ENCODE data around the gene QRICH1.

QRICH1 gene

DNA sequence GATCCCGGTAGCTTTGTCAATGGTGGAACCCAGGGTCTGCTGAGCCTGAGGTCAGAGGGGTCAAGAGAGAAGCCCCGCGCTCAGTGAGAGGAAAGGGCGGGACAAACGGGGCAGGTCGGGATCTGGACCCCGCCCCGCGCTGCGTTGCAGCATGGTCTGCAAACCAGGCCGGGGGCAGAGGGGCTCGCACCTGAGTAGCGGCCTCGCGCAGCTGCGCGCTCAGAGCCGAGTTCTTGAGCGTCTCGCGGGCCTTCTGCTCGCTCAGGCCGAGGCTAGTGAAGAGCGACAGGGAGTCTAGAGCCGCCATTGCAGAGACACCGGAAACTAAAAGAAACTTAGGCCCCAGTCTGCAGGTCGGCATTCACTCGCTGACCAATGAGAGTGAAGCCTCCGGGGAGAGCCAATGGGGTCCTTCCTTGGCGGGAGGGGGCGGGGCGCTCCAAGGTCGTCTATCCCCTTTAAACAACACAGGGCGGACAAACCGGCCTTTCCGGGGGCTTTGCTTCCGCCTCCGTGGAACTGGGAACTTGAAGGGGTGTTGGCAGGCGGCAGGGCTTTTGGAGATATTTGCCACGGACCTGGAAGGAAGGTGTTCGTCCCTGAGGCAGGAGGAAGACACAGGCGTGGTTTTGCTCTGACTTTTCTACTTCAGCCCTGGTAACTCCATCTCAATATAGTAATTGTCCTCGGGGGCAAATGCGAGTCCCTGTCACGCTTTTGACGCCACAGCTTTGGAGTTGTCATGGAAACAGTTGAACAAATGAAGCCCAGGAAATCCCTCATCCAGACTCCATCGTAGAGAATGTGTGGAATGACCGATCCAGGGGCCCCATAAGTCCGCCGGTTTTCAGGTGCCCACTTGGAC is 10.8 kb upstream of the QRICH1 start, which contains the start of gene QARS1:
QARS1 (minus strand) TSS at position 331 of the 865 bp plus-strand sequence; CDS start at position 307, 24 bp downstream.
- H3K4me3 ChIP-seq (replicated peaks in 1 of 2; ENCODE audit: low read depth in 2 of 2, low read length in 2 of 2) = peak within 1 kb of the TSS; percentile 85 to 93
- peak; percentile 91 to 94 for DNase-seq (ENCODE audit: low read depth in 2 of 2)
- TF ChIP-seq, protein P1, sequence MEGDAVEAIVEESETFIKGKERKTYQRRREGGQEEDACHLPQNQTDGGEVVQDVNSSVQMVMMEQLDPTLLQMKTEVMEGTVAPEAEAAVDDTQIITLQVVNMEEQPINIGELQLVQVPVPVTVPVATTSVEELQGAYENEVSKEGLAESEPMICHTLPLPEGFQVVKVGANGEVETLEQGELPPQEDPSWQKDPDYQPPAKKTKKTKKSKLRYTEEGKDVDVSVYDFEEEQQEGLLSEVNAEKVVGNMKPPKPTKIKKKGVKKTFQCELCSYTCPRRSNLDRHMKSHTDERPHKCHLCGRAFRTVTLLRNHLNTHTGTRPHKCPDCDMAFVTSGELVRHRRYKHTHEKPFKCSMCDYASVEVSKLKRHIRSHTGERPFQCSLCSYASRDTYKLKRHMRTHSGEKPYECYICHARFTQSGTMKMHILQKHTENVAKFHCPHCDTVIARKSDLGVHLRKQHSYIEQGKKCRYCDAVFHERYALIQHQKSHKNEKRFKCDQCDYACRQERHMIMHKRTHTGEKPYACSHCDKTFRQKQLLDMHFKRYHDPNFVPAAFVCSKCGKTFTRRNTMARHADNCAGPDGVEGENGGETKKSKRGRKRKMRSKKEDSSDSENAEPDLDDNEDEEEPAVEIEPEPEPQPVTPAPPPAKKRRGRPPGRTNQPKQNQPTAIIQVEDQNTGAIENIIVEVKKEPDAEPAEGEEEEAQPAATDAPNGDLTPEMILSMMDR (IDR thresholded peaks at IDR 0.05; ENCODE audit: low read depth, low read length) = no peak

DNA sequence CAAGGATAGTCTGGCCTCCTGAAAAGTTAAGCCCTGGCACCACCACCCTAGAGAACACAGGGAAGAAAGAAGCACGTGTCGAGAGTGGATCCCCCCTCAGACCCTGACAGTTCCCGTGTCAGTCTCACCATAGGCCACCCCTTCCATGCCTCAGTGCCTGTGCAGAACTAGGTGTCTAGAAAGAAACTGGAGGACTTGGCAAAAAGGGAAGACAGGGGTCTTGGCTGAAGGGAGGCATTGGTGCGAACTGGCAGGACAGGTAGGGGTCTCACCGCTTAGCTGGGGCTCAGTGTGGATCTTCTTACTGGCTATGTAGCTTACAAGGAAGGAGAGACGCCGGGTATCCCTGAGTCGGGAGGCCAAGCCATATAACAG is 10.2 kb upstream of the QRICH1 start:
- no peak for DNase-seq (ENCODE audit: low read depth in 2 of 2)
- TF ChIP-seq, protein P1 (IDR thresholded peaks at IDR 0.05; ENCODE audit: low read depth, low read length) = no peak
- H3K4me3 ChIP-seq (replicated peaks in 1 of 2; ENCODE audit: low read depth in 2 of 2, low read length in 2 of 2) = peak overlapping the region; percentile 85 to 93

DNA sequence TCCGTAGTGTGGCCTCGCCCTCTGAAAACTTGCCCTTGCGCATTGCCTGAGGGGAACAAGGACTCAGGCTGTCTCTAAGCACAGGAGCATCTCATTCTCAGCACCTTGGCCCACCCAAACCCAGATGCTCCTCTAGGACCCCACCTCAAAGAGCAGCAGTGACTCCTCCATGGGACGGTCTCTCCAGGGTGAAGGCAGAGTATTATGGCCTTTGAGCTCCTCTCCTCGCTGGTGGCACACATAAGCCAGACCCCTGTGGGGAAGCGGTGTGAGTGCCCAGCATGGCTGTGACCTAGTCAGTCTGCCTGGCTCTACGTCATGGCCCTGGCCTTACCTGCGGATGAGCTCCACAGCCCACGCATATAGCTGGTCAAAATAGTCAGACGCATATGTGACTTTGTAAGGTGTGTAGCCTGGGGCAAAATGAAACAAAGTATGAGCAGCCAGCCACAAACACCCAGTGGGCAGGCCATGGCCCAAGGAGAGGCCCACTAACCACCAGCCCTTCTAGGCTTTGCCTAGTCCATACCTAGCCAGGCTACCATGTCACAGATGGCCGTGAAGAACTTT is 6.3 kb upstream of the QRICH1 start:
- DNase-seq (ENCODE audit: low read depth in 2 of 2) = no peak
- no peak overlapping the region for H3K4me3 ChIP-seq (replicated peaks in 1 of 2; ENCODE audit: low read depth in 2 of 2, low read length in 2 of 2)
- TF ChIP-seq, protein P1 (IDR thresholded peaks at IDR 0.05; ENCODE audit: low read depth, low read length) = no peak

DNA sequence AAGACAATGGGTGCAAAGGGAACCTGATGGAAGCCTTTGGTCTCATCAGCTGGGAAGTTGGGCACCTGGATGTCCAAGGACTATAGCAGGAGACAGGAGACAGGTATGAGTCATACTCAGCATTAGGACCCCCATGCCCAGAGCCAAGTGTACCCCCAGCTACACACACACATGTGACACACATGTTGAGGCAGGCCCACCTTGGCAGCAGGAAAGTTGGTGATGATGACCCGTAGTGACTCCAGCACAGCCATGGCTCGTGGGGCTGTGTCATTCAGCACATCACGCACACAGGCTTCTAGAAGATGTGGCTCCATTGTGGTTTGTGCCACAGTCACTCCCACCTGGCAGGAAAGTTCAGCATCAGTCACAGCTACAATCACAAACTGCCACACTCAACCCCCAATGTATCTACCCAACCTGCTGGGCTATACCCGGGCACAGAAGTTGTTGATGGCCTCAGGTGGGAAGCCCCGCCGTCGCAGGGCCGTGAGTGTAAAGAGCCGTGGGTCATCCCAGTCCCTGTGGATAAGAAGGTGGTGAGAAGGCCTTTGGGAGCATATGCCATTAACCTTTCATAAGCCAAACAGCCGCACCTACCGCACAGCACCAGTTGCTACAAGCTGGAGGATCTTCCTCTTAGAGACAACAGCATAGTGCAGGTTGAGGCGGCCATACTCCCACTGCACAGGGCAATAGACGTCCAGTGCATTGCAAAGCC is 5.2 kb upstream of the QRICH1 start:
- TF ChIP-seq, protein P1 (IDR thresholded peaks at IDR 0.05; ENCODE audit: low read depth, low read length) = no peak
- DNase-seq (ENCODE audit: low read depth in 2 of 2) = no peak
- H3K4me3 ChIP-seq (replicated peaks in 1 of 2; ENCODE audit: low read depth in 2 of 2, low read length in 2 of 2) = no peak overlapping the region

DNA sequence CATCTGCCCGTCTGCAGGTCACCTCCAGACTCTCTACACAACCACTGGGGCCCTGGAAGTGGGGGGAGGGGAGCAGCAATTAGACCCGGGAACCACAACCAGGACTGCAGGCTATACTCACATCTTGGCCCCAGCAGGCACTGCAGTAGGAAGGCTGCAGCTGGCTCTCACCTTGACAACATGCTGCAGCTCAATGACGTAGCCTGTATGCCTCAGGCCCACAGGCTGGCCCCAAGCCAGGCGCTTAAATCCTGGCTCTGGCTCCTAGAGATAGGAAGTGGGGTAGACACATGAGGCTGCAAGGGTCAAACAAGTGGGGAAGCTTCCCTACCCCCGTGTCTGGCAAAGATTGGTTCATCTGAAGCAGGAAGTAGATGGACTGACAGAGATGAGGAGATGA is 4.6 kb upstream of the QRICH1 start:
- no peak overlapping the region for H3K4me3 ChIP-seq (replicated peaks in 1 of 2; ENCODE audit: low read depth in 2 of 2, low read length in 2 of 2)
- TF ChIP-seq, protein P1 (IDR thresholded peaks at IDR 0.05; ENCODE audit: low read depth, low read length) = no peak
- DNase-seq (ENCODE audit: low read depth in 2 of 2) = no peak

DNA sequence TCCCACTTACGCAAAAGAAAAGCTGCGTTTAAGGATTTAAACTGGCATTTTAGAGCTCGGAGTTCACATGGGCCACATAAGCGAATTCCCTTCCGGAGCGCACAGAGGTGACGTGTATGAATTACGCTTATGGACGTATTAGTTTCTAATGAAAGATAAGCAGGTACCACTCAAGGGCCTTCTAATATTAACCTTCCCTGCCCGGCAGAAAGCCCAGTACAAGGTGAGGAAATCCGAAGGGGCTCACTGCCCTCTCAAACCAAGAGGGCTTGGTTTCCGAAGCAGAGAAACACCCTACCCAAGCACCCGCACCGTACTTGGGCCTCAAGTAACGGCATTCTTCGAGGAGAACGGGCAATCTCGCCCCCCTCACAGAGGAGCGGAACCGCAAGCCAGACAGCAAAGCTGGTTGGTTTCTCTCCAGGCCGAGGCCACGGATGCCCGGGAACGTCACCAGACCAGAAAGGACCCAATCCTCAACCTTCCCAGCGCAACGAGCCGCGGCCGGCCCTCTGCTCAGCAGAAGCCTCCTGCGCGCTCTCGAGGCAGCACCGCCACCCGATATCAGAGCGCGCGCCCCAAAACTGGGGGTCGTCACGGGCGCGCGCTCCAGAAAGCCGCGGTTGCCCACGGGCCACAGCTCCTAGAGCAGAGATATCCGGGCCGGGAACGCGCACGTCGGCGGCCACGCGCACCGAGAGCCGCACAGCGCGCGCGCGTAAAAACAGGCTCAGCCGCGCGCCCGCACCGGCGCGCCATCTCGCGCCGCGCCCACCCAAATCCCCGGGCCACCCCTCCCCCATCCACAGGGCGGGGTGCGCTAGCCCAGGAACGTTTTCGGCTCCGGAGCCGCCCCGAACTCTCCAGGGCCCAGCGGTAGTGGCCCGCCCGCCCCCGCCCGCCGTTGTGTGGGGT is 676 bp downstream of the QRICH1 start:
- DNase-seq (ENCODE audit: low read depth in 2 of 2) = peak; percentile 88 to 92
- peak overlapping the region; percentile 92 to 94 for H3K4me3 ChIP-seq (replicated peaks in 1 of 2; ENCODE audit: low read depth in 2 of 2, low read length in 2 of 2)
- TF ChIP-seq, protein P1 (IDR thresholded peaks at IDR 0.05; ENCODE audit: low read depth, low read length) = no peak
